ENCODE data around the gene NKAIN2.

Gene NKAIN2

GRCh38 chr6:124792386-124792785 lies 988.7 kb downstream of the NKAIN2 start:
- no peak for DNase-seq

DNA sequence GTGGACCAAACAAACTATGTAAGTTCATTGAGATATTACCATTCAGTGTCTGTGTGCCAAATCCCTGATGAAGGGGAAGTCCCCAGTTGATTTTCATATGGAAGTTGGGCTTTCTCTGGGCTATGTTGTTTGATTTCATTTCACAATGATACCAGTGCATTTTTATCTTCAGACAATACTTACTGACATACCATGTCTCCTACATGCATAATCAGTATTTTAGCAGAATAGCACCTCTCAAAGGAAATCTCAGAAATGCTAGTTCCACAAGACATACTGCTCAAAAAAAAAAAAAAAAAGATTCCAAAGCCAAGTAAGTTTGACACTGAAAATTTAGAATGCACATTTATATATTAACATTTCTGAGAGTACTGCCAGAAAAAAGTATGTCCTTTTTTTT lies 989.7 kb downstream of the NKAIN2 start:
- no peak for DNase-seq

- DNase-seq, result peak; percentile 8
These were observed 992.2 kb downstream of the NKAIN2 start for GRCh38 chr6:124795643-124796463.

GRCh38 chr6:124796464-124796970 lies 992.9 kb downstream of the NKAIN2 start:
- no peak for DNase-seq

DNA sequence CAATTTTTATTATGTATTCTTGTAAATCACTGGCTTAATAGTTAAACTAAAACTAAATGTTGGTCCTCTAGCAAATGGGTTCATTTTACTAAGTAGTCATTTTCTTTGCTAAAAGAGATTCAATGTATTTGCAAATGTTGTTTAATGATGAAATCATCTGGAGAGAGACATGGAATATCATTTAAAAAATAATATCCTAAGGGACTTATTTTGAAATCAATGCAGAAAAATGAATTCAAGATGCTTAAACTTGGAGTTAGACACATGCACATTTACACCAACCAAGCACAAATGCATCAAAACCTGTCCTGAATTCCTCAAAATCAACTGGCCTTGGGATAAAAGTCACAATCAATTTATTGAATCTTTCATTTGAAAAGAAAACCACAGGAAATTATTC lies 993.6 kb downstream of the NKAIN2 start:
- no peak for DNase-seq

GRCh38 chr6:124798942-124799496 lies 995.4 kb downstream of the NKAIN2 start:
- no peak for DNase-seq

GRCh38 chr6:124799638-124800037 lies 996.0 kb downstream of the NKAIN2 start:
- DNase-seq, result no peak

GRCh38 chr6:124800222-124800621 lies 996.6 kb downstream of the NKAIN2 start:
- DNase-seq, result no peak

DNA sequence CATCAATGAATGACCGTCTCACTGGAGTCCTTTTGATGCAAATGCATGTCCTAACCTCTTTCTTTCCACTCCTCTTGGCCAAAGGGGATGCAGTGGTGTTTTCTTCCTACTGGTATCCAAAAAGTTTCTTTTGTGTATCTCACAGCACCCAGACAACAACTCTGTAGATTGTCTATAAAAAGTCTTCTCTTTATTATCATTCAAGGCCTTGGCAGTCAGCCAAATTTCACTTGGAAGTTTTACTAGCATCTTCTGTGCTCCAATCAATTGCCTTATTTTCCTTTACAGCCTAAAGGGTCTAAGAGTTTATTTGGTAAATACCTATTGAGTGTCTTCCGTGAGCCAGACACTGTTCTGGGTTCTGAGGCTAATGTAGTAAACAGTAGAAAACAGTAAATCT lies 1008.4 kb downstream of the NKAIN2 start:
- no peak for DNase-seq

- no peak for DNase-seq
These were observed 1015.7 kb downstream of the NKAIN2 start for GRCh38 chr6:124819346-124819745.

DNA sequence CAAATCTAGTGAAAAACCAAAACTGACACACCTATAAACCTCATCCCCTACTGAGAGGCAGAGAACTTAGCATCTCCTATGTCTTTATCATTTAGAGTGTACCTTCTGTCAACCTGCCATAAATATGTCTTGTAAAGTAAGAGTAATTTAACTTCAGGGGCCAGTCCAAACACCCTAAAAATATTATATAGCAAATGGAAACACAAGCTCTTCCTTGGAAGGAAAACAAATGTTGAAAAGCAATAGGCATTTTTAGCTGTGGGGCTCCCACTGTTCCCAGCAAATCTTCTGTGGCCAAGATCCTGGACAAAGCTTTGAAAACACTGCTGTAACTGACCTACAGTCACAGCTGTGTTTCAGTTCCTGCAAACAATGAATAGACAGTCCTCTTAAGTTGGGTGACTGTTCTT lies 1018.5 kb downstream of the NKAIN2 start:
- DNase-seq, result no peak

DNA sequence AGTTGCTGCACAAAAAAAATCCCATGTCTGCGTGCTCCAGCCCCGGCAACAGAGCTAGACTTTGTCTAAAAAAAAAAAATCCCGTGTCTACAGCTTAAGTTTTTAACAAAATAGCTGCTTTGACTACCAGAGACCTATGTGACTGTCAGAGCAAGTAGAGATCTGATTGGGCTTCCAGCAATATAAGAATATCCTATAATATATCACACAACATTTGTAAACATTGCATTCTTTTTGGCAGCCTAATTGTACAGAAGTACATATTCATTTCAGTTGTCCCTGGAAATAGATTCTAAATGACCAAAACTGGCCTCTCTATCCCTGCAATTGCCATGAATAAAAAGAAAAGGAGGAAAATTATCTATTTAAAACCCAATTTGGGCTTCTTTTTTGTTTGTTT lies 1019.1 kb downstream of the NKAIN2 start:
- no peak for DNase-seq

- DNase-seq, result no peak
These were observed 1019.8 kb downstream of the NKAIN2 start for GRCh38 chr6:124823240-124824111.

DNA sequence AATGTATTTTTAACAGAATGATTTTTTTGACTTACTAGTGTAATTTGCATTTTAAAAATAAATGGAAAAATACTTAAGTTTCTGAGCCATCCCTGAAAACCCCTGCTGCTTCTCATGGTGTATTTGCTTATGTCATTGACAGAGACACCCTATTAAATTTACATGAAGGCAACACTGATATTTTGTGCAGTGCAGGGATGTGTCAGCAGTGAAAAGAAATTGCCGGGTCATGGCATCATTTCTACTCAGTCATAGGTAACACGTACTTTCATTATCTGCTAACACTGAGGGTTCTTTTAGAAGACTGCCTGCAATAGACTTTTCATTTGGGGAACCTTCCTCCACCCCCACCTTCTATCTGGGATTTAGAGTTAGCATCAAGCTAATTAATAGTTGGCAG lies 1021.9 kb downstream of the NKAIN2 start:
- no peak for DNase-seq

- no peak for DNase-seq
These were observed 1026.2 kb downstream of the NKAIN2 start for GRCh38 chr6:124829822-124830221.

GRCh38 chr6:124830506-124830905 lies 1026.8 kb downstream of the NKAIN2 start:
- no peak for DNase-seq

GRCh38 chr6:124854338-124854922 lies 1050.8 kb downstream of the NKAIN2 start:
- no peak for DNase-seq

GRCh38 chr6:124857746-124858145 lies 1054.1 kb downstream of the NKAIN2 start:
- DNase-seq, result no peak

DNA sequence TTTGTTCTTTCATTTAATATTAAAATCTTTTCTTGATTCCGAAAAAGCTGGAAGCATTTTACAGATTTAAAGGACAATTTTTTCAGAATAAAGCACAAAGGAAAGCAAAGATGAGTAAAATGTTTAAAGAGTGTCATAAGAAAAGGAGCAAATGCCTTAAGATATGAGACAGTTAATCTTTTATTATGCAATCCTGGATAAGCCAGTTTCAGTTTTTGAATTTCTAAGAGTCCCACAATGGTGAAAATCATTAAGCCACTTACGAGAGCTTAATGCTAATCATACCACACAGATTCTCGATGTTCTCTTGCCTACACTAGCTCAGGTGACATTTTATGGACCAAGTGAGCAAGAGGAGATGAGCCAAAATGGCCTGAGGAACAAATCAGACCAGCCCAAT lies 1054.9 kb downstream of the NKAIN2 start:
- no peak for DNase-seq

DNA sequence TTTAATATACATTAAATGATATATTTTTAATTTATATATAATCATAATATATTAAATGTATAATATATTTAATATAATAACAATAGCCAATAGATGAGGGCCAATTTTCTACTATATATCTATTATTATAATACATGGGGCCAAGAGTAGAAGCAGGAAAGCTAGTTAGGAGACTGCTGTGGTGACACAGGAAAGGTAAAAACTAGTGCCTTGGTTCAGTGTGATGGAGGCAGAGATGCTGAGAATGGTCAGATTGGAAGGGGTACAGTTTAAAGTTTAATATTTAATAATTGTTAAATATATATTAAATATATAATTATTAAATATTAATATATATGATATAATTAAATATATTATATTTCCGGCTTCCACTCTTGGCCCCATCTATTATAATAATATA lies 1055.7 kb downstream of the NKAIN2 start:
- DNase-seq, result no peak

DNA sequence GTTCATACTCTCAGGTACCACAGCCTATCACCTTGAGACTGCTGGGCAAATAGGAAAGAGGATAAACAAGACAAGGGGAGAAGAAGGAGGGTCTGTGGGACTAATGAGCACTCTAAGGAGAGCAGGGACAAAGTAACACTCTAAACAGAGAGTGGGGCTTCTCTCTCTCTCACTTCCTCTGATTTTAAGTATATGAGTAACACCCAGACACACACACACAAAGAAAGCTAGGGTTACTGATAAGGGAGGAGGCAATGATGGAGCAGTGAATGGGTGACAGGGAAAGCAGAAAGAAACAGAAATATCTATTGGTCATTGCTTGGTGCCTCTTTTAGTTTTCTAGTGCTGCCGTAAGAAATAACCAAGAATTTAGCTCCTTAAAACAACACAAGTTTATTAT lies 1062.4 kb downstream of the NKAIN2 start:
- DNase-seq, result no peak

DNA sequence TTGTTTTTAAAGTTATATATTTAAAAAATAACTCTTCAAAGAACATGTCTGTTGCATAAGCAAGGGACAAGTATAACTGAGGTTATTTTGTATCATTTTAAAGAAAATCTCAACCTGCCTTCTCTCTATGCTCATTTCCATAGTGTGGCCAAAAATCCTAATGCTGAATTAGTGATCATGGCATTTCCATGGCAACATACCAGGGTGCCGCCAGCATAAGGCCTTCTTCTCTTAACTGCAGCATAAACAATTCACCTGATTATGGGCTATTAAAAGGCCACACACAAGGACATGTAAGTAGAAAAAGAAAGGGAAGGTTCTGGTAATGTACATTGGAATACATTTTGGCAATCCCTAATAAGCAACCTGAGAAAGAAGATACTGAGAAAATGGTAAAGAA lies 1063.5 kb downstream of the NKAIN2 start:
- no peak for DNase-seq

DNA sequence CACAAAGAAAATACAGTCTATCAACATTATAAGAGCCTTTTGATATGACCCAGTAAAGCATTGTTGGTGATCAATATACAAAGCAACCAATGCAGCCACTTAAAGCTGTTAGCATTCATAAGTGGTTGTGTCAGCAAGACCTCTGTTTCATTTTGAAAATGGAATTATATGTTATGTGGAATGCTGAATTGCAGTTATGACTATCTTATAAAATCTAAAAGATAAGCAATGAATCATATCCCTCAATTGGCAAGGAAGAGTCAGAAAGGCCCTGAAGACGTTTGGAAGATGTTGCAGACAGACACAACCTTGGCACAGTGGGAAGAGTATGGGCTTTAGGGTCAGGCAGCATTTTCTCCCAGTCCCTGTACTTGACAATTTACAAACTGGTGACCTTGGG lies 1064.8 kb downstream of the NKAIN2 start:
- DNase-seq, result no peak
